C4-2B (cell line): Measurements from ENCODE around the gene EPHA6.

Source experiments
- ZFX ChIP-seq: fragments of 450-650 bp; IDR thresholded peaks from 2 replicates; pipeline ENCODE4 v1.6.1; 2017
- TF ChIP-seq, protein P1 (sequence below): fragments of 450-650 bp; conservative IDR thresholded peaks from 2 replicates; pipeline ENCODE4 v1.5.1; 2017; ENCODE audit warnings: mild to moderate bottlenecking

- TF ChIP-seq, protein P1, sequence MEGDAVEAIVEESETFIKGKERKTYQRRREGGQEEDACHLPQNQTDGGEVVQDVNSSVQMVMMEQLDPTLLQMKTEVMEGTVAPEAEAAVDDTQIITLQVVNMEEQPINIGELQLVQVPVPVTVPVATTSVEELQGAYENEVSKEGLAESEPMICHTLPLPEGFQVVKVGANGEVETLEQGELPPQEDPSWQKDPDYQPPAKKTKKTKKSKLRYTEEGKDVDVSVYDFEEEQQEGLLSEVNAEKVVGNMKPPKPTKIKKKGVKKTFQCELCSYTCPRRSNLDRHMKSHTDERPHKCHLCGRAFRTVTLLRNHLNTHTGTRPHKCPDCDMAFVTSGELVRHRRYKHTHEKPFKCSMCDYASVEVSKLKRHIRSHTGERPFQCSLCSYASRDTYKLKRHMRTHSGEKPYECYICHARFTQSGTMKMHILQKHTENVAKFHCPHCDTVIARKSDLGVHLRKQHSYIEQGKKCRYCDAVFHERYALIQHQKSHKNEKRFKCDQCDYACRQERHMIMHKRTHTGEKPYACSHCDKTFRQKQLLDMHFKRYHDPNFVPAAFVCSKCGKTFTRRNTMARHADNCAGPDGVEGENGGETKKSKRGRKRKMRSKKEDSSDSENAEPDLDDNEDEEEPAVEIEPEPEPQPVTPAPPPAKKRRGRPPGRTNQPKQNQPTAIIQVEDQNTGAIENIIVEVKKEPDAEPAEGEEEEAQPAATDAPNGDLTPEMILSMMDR, result no peak
- TF ChIP-seq ZFX, result no peak
Observed at GRCh38 chr3:97430601-97431000, 616.2 kb downstream of the EPHA6 start.
